ENCODE measurements around the gene KRT14.
"Not testable (repeated sequence)": the region's sequence is repeated elsewhere in the genome, so short reads cannot be mapped to it uniquely, and the experiment has no call there.

The KRT14 gene

GRCh38 chr17:41547378-41547841 lies 39.3 kb downstream of the KRT14 start:
- no peak for DNase-seq (ENCODE audit: low read depth, low spot score)
- no peak overlapping the region for H3K4me3 ChIP-seq (ENCODE audit: low read depth, low read length)
- ChIA-PET POLR2A (interaction anchor here (0.8 to 2.3 kb wide), 8 partner anchors 17 to 729 kb away, joined by 3 to 12 read pairs (median 5); partner anchors contain the start of genes KRT19 and KRTAP2-3), CTCF (interaction anchor here (0.6 to 16.0 kb wide), 25 partner anchors 12 to 743 kb away, joined by 3 to 604 read pairs (median 23); partner anchors contain the start of genes KRT19, KRT9 and KRTAP2-3)
- TF ChIP-seq CTCF (IDR thresholded peaks at IDR 0.05; ENCODE audit: insufficient read depth, low read length, missing control alignments), result no peak

GRCh38 chr17:41546819-41547218 lies 39.9 kb downstream of the KRT14 start:
- CTCF ChIA-PET, result interaction anchor here (3.6 to 14.7 kb wide), 2 partner anchors 11 to 102 kb away, joined by 28 to 554 read pairs; no protein-coding TSS in a partner anchor
- no peak for TF ChIP-seq CTCF (IDR thresholded peaks at IDR 0.05; ENCODE audit: insufficient read depth, low read length, missing control alignments)
- POLR2A ChIA-PET, result no interaction called here
- no peak for DNase-seq (ENCODE audit: low read depth, low spot score)
- no peak overlapping the region for H3K4me3 ChIP-seq (ENCODE audit: low read depth, low read length)

DNA sequence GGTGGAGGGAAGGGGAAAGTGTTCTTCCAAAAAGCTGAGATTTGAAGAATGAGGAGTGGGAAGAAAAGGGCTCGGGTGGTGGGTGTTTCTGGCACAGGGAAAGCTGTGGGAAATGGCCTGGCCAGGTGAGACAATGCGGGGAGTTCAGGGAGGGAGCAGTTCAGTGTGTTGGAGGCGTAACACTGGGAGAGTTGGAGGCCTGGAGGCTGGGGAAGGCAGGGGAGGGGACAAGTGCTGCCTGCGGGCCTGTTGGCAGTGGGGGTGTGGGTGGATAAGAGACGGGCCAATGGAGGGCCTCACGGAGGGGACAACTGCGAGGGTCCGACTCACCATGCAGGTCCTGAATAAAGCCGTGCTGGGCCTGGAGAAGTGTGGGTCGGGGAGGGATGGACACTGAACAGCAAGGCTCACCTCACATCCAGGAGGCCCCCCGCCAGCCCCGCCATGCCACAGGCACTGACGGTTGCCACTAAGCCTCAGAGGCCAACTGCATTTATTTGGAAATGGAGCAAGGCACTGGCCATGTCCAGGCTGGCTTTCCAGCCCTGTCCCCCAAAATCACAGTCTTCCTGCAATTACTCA lies 40.8 kb downstream of the KRT14 start:
- DNase-seq (ENCODE audit: low read depth, low spot score), result no peak
- CTCF ChIA-PET, result interaction anchor here (2.3 to 4.1 kb wide), 2 partner anchors 16 to 103 kb away, joined by 6 to 25 read pairs; no protein-coding TSS in a partner anchor
- no peak overlapping the region for H3K4me3 ChIP-seq (ENCODE audit: low read depth, low read length)
- POLR2A ChIA-PET, result no interaction called here
- no peak for TF ChIP-seq CTCF (IDR thresholded peaks at IDR 0.05; ENCODE audit: insufficient read depth, low read length, missing control alignments)

DNA sequence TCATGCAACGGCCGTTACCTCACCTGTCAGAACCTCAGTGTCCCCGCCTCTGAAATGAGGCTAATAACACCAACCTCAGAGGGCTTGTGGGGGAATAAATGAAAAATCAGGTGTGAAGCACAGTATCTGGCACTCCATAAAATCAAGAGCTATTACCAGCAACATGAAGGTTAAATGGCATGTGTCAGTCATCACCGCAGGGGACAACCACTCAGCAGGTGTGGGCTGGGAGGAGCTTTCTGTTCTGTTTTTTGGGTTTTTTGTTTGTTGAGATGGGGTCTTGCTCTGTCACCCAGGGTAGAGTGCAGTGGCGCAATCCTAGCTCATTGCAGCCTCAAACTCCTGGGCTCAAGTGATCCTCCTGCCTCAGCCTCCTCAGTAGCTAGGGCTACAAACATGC lies 41.8 kb downstream of the KRT14 start:
- CTCF ChIA-PET, result interaction anchor here (1.0 to 4.1 kb wide), 7 partner anchors 8 to 688 kb away, joined by 3 to 25 read pairs (median 3); no protein-coding TSS in a partner anchor

GRCh38 chr17:41544491-41544892 lies 42.2 kb downstream of the KRT14 start:
- ChIA-PET CTCF (interaction anchor here (1.0 to 4.1 kb wide), 7 partner anchors 9 to 687 kb away, joined by 3 to 25 read pairs (median 3); no protein-coding TSS in a partner anchor), POLR2A (no interaction called here)
- no peak for DNase-seq (ENCODE audit: low read depth, low spot score)
- H3K4me3 ChIP-seq (ENCODE audit: low read depth, low read length), result no peak overlapping the region
- TF ChIP-seq CTCF (IDR thresholded peaks at IDR 0.05; ENCODE audit: insufficient read depth, low read length, missing control alignments), result no peak

More for the DNA sequence above, 41.8 kb downstream of the KRT14 start:
- H3K4me3 ChIP-seq (ENCODE audit: low read depth, low read length), result no peak overlapping the region
- POLR2A ChIA-PET, result no interaction called here
- DNase-seq (ENCODE audit: low read depth, low spot score), result no peak
- no peak for TF ChIP-seq CTCF (IDR thresholded peaks at IDR 0.05; ENCODE audit: insufficient read depth, low read length, missing control alignments)

DNA sequence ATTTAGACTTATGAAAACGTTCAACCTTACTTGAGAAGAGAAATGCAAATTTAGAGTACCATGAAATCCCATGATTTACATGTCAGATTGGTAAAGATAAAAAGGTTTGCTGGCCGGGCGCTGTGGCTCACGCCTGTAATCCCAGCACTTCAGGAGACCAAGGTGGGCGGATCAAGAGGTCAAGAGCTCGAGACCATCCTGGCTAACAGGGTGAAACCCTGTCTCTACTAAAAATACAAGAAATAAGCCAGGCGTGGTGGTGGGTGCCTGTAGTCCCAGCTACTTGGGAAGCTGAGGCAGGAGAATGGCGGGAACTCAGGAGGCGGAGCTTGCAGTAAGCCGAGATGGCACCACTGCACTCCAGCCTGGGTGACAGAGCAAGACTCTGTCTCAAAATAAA lies 43.9 kb downstream of the KRT14 start:
- POLR2A ChIA-PET; H3K4me3 ChIP-seq (ENCODE audit: low read depth, low read length); DNase-seq (ENCODE audit: low read depth, low spot score): not testable (repeated sequence)
- CTCF ChIA-PET, result interaction anchor here (1.1 to 4.1 kb wide), 5 partner anchors 7 to 124 kb away, joined by 4 to 38 read pairs (median 17); partner anchors contain the start of gene KRT19

Measured in AG04449 (cell line).